ENCODE data around the gene SKIDA1. TPM values are rescaled to one million over a fixed set of nuclear protein-coding genes. Genes with fewer than 3 reads are reported as not detected.

SKIDA1 gene
- total RNA-seq, 1 donor: 0.36 TPM

GRCh38 chr10:21524526-21525366 lies 736 bp downstream of the SKIDA1 start:
- no peaks in the 10 kb centered on the region for H3K27me3 ChIP-seq (ENCODE audit: insufficient read depth, low read length)
- peaks cover 8% of the 10 kb centered on the region for H3K4me1 ChIP-seq (ENCODE audit: insufficient read depth, low read length)
- peak overlapping the region; percentile 92 for H3K4me2 ChIP-seq (ENCODE audit: insufficient read depth, low read length)
- no peaks in the 10 kb centered on the region for H4K20me1 ChIP-seq (ENCODE audit: insufficient read depth, low read length)
- DNase-seq (ENCODE audit: insufficient read length, low spot score, missing footprints): peak; percentile 56
- no peaks in the 10 kb centered on the region for H3K79me2 ChIP-seq (ENCODE audit: insufficient read depth, low read length)
- TF ChIP-seq CTCF (IDR thresholded peaks at IDR 0.05; ENCODE audit: extremely low read depth, low read depth, low read length): no peak
- H3K36me3 ChIP-seq (ENCODE audit: insufficient read depth, low read length): no peaks in the 10 kb centered on the region
- no peaks in the 10 kb centered on the region for H3K9me3 ChIP-seq (ENCODE audit: low read depth, low read length)
- H3K27ac ChIP-seq (ENCODE audit: low read depth, low read length): peak overlapping the region; percentile 66
- peak overlapping the region; percentile 82 for H3K4me3 ChIP-seq (ENCODE audit: insufficient read depth, low read length)
- H2AFZ ChIP-seq (ENCODE audit: low read length): peak overlapping the region; percentile 94

GRCh38 chr10:21524131-21524525 lies 1.4 kb downstream of the SKIDA1 start:
- Histone ChIP-seq H3K4me3 (ENCODE audit: insufficient read depth, low read length) (peak overlapping the region; percentile 82), H3K9me3 (ENCODE audit: low read depth, low read length) (no peaks in the 10 kb centered on the region), H3K4me1 (ENCODE audit: insufficient read depth, low read length) (peaks cover 10% of the 10 kb centered on the region), H4K20me1 (ENCODE audit: insufficient read depth, low read length) (no peaks in the 10 kb centered on the region), H3K36me3 (ENCODE audit: insufficient read depth, low read length) (no peaks in the 10 kb centered on the region), H3K27me3 (ENCODE audit: insufficient read depth, low read length) (no peaks in the 10 kb centered on the region), H3K27ac (ENCODE audit: low read depth, low read length) (no peak overlapping the region), H3K4me2 (ENCODE audit: insufficient read depth, low read length) (peak overlapping the region; percentile 92), H2AFZ (ENCODE audit: low read length) (peak overlapping the region; percentile 94), H3K79me2 (ENCODE audit: insufficient read depth, low read length) (no peaks in the 10 kb centered on the region)
- no peak for DNase-seq (ENCODE audit: insufficient read length, low spot score, missing footprints)
- no peak for TF ChIP-seq CTCF (IDR thresholded peaks at IDR 0.05; ENCODE audit: extremely low read depth, low read depth, low read length)

GRCh38 chr10:21523557-21524008 lies 1.9 kb downstream of the SKIDA1 start:
- Histone ChIP-seq H3K79me2 (ENCODE audit: insufficient read depth, low read length) (no peaks in the 10 kb centered on the region), H2AFZ (ENCODE audit: low read length) (no peak overlapping the region), H3K36me3 (ENCODE audit: insufficient read depth, low read length) (no peaks in the 10 kb centered on the region), H3K27me3 (ENCODE audit: insufficient read depth, low read length) (no peaks in the 10 kb centered on the region), H4K20me1 (ENCODE audit: insufficient read depth, low read length) (no peaks in the 10 kb centered on the region), H3K4me1 (ENCODE audit: insufficient read depth, low read length) (peaks cover 10% of the 10 kb centered on the region), H3K4me3 (ENCODE audit: insufficient read depth, low read length) (no peak overlapping the region), H3K9me3 (ENCODE audit: low read depth, low read length) (no peaks in the 10 kb centered on the region), H3K4me2 (ENCODE audit: insufficient read depth, low read length) (no peak overlapping the region), H3K27ac (ENCODE audit: low read depth, low read length) (no peak overlapping the region)
- no peak for DNase-seq (ENCODE audit: insufficient read length, low spot score, missing footprints)
- no peak for TF ChIP-seq CTCF (IDR thresholded peaks at IDR 0.05; ENCODE audit: extremely low read depth, low read depth, low read length)

- H3K27ac ChIP-seq (ENCODE audit: low read depth, low read length): no peak overlapping the region
- H3K4me2 ChIP-seq (ENCODE audit: insufficient read depth, low read length): no peak overlapping the region
- no peaks in the 10 kb centered on the region for H3K27me3 ChIP-seq (ENCODE audit: insufficient read depth, low read length)
- H3K36me3 ChIP-seq (ENCODE audit: insufficient read depth, low read length): no peaks in the 10 kb centered on the region
- no peak overlapping the region for H3K4me3 ChIP-seq (ENCODE audit: insufficient read depth, low read length)
- H3K9me3 ChIP-seq (ENCODE audit: low read depth, low read length): no peaks in the 10 kb centered on the region
- no peaks in the 10 kb centered on the region for H4K20me1 ChIP-seq (ENCODE audit: insufficient read depth, low read length)
- TF ChIP-seq CTCF (IDR thresholded peaks at IDR 0.05; ENCODE audit: extremely low read depth, low read depth, low read length): no peak
- H2AFZ ChIP-seq (ENCODE audit: low read length): no peak overlapping the region
- no peak for DNase-seq (ENCODE audit: insufficient read length, low spot score, missing footprints)
- H3K79me2 ChIP-seq (ENCODE audit: insufficient read depth, low read length): no peaks in the 10 kb centered on the region
- peaks cover 4% of the 10 kb centered on the region for H3K4me1 ChIP-seq (ENCODE audit: insufficient read depth, low read length)
Measured at GRCh38 chr10:21522631-21523406, 2.7 kb downstream of the SKIDA1 start.
